K562 (cell line): ENCODE results near the gene KLHL6. TPM values are rescaled to one million over a fixed set of nuclear protein-coding genes. Genes with fewer than 3 reads are reported as not detected.

Source experiments
- CEBPB ChIP-seq: fragments of 450-650 bp; IDR thresholded peaks from 2 replicates; pipeline ENCODE4 v1.6.1; 2016; ENCODE audit warnings: missing genetic modification characterization, missing compliant biosample characterization
- CEBPG ChIP-seq, 3 experiments: fragments of 200-800 bp in 1 of 3; sonication (Bioruptor generic) in 1 of 3; sonication (generic) in 1 of 3; formaldehyde crosslinking in 1 of 3; IDR thresholded peaks in 2 of 3; conservative IDR thresholded peaks in 1 of 3; 2 replicates each; pipeline versions ENCODE4 v1.6.1 to v1.8.0; 2016 to 2022; ENCODE audit warnings: missing compliant biosample characterization in 2 of 3, missing genetic modification characterization in 2 of 3, mild to moderate bottlenecking in 1 of 3, missing genetic modification reagents in 1 of 3
- EP300 ChIP-seq: IDR thresholded peaks from 2 replicates; pipeline ENCODE4 v1.6.1; 2012; ENCODE audit warnings: low read length, improper control_type of control experiment
- ERF ChIP-seq: fragments of 450-650 bp; formaldehyde crosslinking; IDR thresholded peaks from 2 replicates; pipeline ENCODE4 v1.4.0; 2020; ENCODE audit warnings: mild to moderate bottlenecking, mixed read lengths
- ESRRA ChIP-seq: fragments of 450-650 bp; IDR thresholded peaks from 2 replicates; pipeline ENCODE4 v1.6.1; 2014; ENCODE audit warnings: low read depth, mild to moderate bottlenecking, moderate library complexity, borderline replicate concordance
- JUND ChIP-seq, 2 experiments: IDR thresholded peaks; 2 replicates in 1 of 2; 3 replicates in 1 of 2; pipeline ENCODE4 v1.6.1; 2011; ENCODE audit warnings: borderline replicate concordance in 2 of 2, low read depth in 2 of 2, low read length in 2 of 2, improper control_type of control experiment in 1 of 2, missing biosample characterization in 1 of 2, missing genetic modification characterization in 1 of 2, missing genetic modification reagents in 1 of 2
- PHB ChIP-seq: fragments of 250-450 bp; sonication (Bioruptor Pico); IDR thresholded peaks from 2 replicates; pipeline ENCODE4 v1.5.0; 2021
- POLR2B ChIP-seq: fragments of 450-650 bp; IDR thresholded peaks from 2 replicates; pipeline ENCODE4 v1.6.1; 2018; ENCODE audit warnings: low read depth; ENCODE audit not compliant: partially characterized antibody
- PTTG1 ChIP-seq: fragments of 450-650 bp; IDR thresholded peaks from 2 replicates; pipeline ENCODE4 v1.6.1; 2016; ENCODE audit warnings: low read depth, mild to moderate bottlenecking, missing genetic modification characterization, missing compliant biosample characterization
- PYGO2 ChIP-seq: fragments of 450-650 bp; IDR thresholded peaks from 2 replicates; pipeline ENCODE4 v1.6.1; 2016; ENCODE audit warnings: mild to moderate bottlenecking, missing genetic modification characterization, moderate library complexity, missing compliant biosample characterization
- RFX5 ChIP-seq: IDR thresholded peaks from 2 replicates; pipeline ENCODE4 v1.6.1; 2011; ENCODE audit warnings: low read depth, mild to moderate bottlenecking, improper control_type of control experiment, low read length
- SP1 ChIP-seq: sonication (generic); formaldehyde crosslinking; IDR thresholded peaks from 2 replicates; pipeline ENCODE4 v1.8.1; 2022; ENCODE audit warnings: mild to moderate bottlenecking, missing genetic modification reagents
- SRSF1 ChIP-seq: fragments of 200-400 bp; formaldehyde crosslinking; IDR thresholded peaks from 2 replicates; pipeline ENCODE4 v1.6.1; 2017; ENCODE audit warnings: mild to moderate bottlenecking, low read depth, low read length, moderate library complexity
- STAT5A ChIP-seq: IDR thresholded peaks from 2 replicates; pipeline ENCODE4 v1.6.1; 2012; ENCODE audit warnings: low read length, inconsistent platforms, borderline replicate concordance
- TOE1 ChIP-seq, 2 experiments: fragments of 450-650 bp in 1 of 2; sonication (generic) in 1 of 2; formaldehyde crosslinking in 1 of 2; IDR thresholded peaks; 2 replicates each; pipeline versions ENCODE4 v1.7.1 to v1.8.0; 2016 to 2022; ENCODE audit warnings: borderline replicate concordance in 2 of 2, mild to moderate bottlenecking in 2 of 2, antibody characterized with exemption in 1 of 2, inconsistent platforms in 1 of 2, low read depth in 1 of 2, missing genetic modification reagents in 1 of 2, moderate library complexity in 1 of 2
- polyA plus RNA-seq, 8 experiments: library from polyadenylated mRNA; depleted of rRNA in 4 of 8; stranded (reverse) in 5 of 8; unstranded in 3 of 8; fragments of >200 nt; fragmentation: Nextera tagmentation in 2 of 8; fragmentation: Illumina TruSeq in 1 of 8; extraction: Ambion mirVana in 2 of 8; extraction: Trizol in 1 of 8; gene quantifications; 2 replicates each; pipeline versions ENCODE4 v1.2.1 to v1.2.3, GENCODE V29; 2011 to 2014; ENCODE audit warnings: inconsistent platforms in 1 of 8, missing spikeins in 1 of 8
- total RNA-seq, 7 experiments: library from RNA; depleted of rRNA in 6 of 7; stranded (reverse); fragments of >200 nt in 6 of 7; fragmentation: Illumina TruSeq in 2 of 7; extraction: Trizol in 2 of 7; gene quantifications; 2 replicates each; pipeline versions ENCODE4 v1.2.1 to v1.2.3, GENCODE V29; 2011 to 2021; ENCODE audit warnings: low replicate concordance in 1 of 7
- TF ChIP-seq, protein P1 (sequence below): fragments of 450-650 bp; IDR thresholded peaks from 2 replicates; pipeline ENCODE4 v1.7.1; 2018; ENCODE audit warnings: mild to moderate bottlenecking, low read depth; ENCODE audit not compliant: partially characterized antibody
- TF ChIP-seq, protein P2 (sequence below): fragments of 450-650 bp; IDR thresholded peaks from 2 replicates; pipeline ENCODE4 v1.6.1; 2017; ENCODE audit warnings: antibody characterized with exemption, mild to moderate bottlenecking

Gene KLHL6
- total and polyA plus RNA-seq, 9 of the 15 experiments (the other 6 are each of a cell fraction or from before 2014, with no cell fraction given), result 0.18 to 2.1 (median 1.4) TPM

DNA sequence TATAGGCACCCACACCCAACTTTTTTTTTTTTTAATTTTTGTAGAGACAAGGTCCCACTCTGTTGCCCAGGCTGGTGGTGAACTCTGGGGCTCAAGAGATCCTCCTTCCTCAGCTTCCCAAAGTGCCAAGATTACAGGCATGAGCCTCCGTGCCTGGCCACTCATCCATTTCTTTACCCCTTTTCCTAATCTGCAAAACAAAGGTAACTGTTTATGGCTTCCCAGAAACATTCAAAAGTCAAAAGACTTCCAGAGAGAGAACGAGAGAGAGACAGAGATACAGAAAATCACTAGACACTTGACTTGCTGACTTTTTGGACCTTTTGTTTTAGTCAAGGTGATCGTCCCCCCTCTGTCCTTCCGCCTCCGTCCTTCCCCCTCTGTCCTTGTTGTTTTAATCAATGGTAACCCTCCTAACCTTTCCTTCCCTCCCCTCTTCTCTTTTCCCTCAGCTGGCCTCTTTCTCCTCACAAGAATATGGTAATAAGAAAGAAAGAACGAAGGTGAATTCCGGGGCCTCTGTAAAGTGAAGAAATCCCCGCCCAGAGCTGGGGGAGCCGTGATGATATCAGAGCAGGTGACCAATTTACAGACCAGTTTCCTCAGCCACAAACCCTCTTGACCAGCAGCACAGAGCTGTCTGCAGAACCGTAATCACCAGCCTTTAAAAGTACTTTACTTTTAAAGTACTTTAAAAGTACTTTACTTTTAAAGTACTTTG, 21.9 kb downstream of the KLHL6 start (continued):
- TF ChIP-seq CEBPG (CRISPR knock-in tag; IDR thresholded peaks at IDR 0.05), result peak; percentile 28; the same call in 1 of the 2 replicates
- peak; percentile 41 to 58; a peak in 3 of 4 replicates for TF ChIP-seq CEBPG (tag; conservative IDR thresholded peaks at IDR 0.05 in 1 of 2, IDR thresholded peaks at IDR 0.05 in 1 of 2)
- TF ChIP-seq PYGO2 (tag), result no peak
- TF ChIP-seq PTTG1, result no peak
- peak; percentile 72 for TF ChIP-seq EP300
- no peak for TF ChIP-seq STAT5A
- TF ChIP-seq ERF (CRISPR knock-in tag), result no peak
- TF ChIP-seq SP1 (CRISPR knock-in tag), result no peak
- peak; percentile 59; the same call in 1 of the 2 replicates for TF ChIP-seq JUND (IDR thresholded peaks at IDR 0.05; ENCODE audit: borderline replicate concordance, low read depth, low read length)
- TF ChIP-seq JUND (tag; IDR thresholded peaks at IDR 0.05; ENCODE audit: borderline replicate concordance, low read depth, low read length), result peak; percentile 50; the same call in 2 of the 3 replicates
- no peak for TF ChIP-seq TOE1 (IDR thresholded peaks at IDR 0.05; ENCODE audit: borderline replicate concordance)
- TF ChIP-seq TOE1 (CRISPR knock-in tag; IDR thresholded peaks at IDR 0.05; ENCODE audit: borderline replicate concordance, low read depth), result no peak
- TF ChIP-seq PHB (CRISPR knock-in tag), result no peak
- TF ChIP-seq RFX5, result no peak
- TF ChIP-seq, protein P1, sequence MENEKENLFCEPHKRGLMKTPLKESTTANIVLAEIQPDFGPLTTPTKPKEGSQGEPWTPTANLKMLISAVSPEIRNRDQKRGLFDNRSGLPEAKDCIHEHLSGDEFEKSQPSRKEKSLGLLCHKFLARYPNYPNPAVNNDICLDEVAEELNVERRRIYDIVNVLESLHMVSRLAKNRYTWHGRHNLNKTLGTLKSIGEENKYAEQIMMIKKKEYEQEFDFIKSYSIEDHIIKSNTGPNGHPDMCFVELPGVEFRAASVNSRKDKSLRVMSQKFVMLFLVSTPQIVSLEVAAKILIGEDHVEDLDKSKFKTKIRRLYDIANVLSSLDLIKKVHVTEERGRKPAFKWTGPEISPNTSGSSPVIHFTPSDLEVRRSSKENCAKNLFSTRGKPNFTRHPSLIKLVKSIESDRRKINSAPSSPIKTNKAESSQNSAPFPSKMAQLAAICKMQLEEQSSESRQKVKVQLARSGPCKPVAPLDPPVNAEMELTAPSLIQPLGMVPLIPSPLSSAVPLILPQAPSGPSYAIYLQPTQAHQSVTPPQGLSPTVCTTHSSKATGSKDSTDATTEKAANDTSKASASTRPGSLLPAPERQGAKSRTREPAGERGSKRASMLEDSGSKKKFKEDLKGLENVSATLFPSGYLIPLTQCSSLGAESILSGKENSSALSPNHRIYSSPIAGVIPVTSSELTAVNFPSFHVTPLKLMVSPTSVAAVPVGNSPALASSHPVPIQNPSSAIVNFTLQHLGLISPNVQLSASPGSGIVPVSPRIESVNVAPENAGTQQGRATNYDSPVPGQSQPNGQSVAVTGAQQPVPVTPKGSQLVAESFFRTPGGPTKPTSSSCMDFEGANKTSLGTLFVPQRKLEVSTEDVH, result peak; percentile 18
- 0 out of 2 replicates have a peak, but pooled peaks have one; percentile 9 for TF ChIP-seq CEBPB (tag)
- TF ChIP-seq SRSF1, result no peak
- TF ChIP-seq ESRRA, result no peak
- TF ChIP-seq, protein P2, sequence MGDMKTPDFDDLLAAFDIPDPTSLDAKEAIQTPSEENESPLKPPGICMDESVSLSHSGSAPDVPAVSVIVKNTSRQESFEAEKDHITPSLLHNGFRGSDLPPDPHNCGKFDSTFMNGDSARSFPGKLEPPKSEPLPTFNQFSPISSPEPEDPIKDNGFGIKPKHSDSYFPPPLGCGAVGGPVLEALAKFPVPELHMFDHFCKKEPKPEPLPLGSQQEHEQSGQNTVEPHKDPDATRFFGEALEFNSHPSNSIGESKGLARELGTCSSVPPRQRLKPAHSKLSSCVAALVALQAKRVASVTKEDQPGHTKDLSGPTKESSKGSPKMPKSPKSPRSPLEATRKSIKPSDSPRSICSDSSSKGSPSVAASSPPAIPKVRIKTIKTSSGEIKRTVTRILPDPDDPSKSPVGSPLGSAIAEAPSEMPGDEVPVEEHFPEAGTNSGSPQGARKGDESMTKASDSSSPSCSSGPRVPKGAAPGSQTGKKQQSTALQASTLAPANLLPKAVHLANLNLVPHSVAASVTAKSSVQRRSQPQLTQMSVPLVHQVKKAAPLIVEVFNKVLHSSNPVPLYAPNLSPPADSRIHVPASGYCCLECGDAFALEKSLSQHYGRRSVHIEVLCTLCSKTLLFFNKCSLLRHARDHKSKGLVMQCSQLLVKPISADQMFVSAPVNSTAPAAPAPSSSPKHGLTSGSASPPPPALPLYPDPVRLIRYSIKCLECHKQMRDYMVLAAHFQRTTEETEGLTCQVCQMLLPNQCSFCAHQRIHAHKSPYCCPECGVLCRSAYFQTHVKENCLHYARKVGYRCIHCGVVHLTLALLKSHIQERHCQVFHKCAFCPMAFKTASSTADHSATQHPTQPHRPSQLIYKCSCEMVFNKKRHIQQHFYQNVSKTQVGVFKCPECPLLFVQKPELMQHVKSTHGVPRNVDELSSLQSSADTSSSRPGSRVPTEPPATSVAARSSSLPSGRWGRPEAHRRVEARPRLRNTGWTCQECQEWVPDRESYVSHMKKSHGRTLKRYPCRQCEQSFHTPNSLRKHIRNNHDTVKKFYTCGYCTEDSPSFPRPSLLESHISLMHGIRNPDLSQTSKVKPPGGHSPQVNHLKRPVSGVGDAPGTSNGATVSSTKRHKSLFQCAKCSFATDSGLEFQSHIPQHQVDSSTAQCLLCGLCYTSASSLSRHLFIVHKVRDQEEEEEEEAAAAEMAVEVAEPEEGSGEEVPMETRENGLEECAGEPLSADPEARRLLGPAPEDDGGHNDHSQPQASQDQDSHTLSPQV, result peak; percentile 36; the same call in 1 of the 2 replicates
- TF ChIP-seq POLR2B, result peak; percentile 8
